ENCODE measurements around the gene TBC1D3B.

The TBC1D3B gene

DNA sequence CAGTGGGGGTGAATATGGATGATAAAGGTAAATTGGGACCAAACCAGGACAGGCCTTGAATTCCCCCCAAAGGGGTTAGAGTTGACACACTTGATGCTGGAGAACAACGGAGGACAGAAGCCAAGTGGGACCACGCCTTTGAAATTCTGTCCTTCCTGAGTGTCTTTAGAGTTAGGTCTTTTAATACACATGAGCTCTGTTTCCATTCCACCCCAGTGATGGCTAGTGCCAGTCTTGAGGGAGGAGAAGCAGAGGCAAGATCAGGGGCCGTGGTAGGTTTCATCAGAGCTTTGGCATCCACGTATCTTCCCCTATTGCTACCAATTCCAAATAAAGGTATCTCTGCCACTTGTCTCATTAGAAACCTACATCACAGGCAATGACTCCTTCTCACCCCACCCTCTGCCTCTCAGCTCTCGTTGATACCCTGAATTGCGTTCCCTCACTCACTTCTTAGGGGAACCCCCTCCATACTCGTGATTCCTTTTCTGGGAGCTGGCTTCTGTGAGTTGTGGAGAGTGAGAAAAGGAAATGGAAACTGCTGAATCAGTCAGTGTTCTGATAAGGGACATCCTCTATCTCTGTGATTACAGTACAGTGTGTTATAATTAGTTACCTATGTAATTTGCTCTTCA, 22.5 kb upstream of the TBC1D3B start:
- Histone ChIP-seq H4K20me1 (ENCODE audit: insufficient read depth, low read length) (no peaks in the 10 kb centered on the region), H3K9ac (ENCODE audit: low read length) (peak overlapping the region; percentile 80), H3K4me3 (ENCODE audit: low read length) (no peak overlapping the region), H3K79me2 (ENCODE audit: low read length) (no peaks in the 10 kb centered on the region), H3K9me3 (replicated peaks; ENCODE audit: insufficient read depth, low read length) (no peaks in the 10 kb centered on the region), H3K9me2 (replicated peaks; ENCODE audit: insufficient read depth, low read length) (no peaks in the 10 kb centered on the region), H3K27ac (ENCODE audit: low read length) (peak overlapping the region; percentile 84), H2AFZ (ENCODE audit: low read length) (no peak overlapping the region), H3F3A (ENCODE audit: insufficient read depth, low read length) (peaks cover 91% of the 10 kb centered on the region), H3K4me2 (ENCODE audit: low read depth, low read length) (peak overlapping the region; percentile 43), H3K4me1 (ENCODE audit: low read length) (peaks cover 85% of the 10 kb centered on the region), H3K27me3 (replicated peaks; ENCODE audit: insufficient read depth, low read length) (no peaks in the 10 kb centered on the region), H3K36me3 (replicated peaks; ENCODE audit: insufficient read depth, low read length) (no peaks in the 10 kb centered on the region)
- DNase-seq = peak; percentile 100
- TF ChIP-seq EZH2 (optimal IDR thresholded peaks at IDR 0.05; ENCODE audit: low read depth, low read length) (no peak), EZH2phosphoT487 (IDR thresholded peaks at IDR 0.05; ENCODE audit: low read length) (no peak)
- TF ChIP-seq, protein P1, sequence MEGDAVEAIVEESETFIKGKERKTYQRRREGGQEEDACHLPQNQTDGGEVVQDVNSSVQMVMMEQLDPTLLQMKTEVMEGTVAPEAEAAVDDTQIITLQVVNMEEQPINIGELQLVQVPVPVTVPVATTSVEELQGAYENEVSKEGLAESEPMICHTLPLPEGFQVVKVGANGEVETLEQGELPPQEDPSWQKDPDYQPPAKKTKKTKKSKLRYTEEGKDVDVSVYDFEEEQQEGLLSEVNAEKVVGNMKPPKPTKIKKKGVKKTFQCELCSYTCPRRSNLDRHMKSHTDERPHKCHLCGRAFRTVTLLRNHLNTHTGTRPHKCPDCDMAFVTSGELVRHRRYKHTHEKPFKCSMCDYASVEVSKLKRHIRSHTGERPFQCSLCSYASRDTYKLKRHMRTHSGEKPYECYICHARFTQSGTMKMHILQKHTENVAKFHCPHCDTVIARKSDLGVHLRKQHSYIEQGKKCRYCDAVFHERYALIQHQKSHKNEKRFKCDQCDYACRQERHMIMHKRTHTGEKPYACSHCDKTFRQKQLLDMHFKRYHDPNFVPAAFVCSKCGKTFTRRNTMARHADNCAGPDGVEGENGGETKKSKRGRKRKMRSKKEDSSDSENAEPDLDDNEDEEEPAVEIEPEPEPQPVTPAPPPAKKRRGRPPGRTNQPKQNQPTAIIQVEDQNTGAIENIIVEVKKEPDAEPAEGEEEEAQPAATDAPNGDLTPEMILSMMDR (IDR thresholded peaks at IDR 0.05; ENCODE audit: low read length) = no peak

DNA sequence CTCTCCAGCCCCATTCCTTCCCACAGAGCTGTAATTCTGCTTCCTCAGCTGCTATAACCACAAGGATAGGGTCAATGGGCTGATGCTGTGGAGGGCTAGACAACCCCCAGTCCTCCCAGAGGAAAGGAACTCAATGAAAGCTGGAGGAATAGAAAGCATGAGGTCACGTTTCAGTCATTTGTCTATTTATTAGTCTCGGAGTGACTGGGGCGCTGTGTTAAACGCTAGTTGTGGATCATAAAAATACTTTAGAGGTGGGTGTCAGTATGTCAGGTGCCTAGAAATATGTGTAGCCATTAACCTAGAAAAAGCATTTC, 20.9 kb upstream of the TBC1D3B start:
- Histone ChIP-seq H3K27me3 (replicated peaks; ENCODE audit: insufficient read depth, low read length) (no peaks in the 10 kb centered on the region), H3K9me2 (replicated peaks; ENCODE audit: insufficient read depth, low read length) (no peaks in the 10 kb centered on the region), H4K20me1 (ENCODE audit: insufficient read depth, low read length) (no peaks in the 10 kb centered on the region), H3K9ac (ENCODE audit: low read length) (peak overlapping the region; percentile 80), H3K27ac (ENCODE audit: low read length) (peak overlapping the region; percentile 84), H2AFZ (ENCODE audit: low read length) (no peak overlapping the region), H3K4me1 (ENCODE audit: low read length) (peaks cover 85% of the 10 kb centered on the region), H3K9me3 (replicated peaks; ENCODE audit: insufficient read depth, low read length) (no peaks in the 10 kb centered on the region), H3K79me2 (ENCODE audit: low read length) (no peaks in the 10 kb centered on the region), H3F3A (ENCODE audit: insufficient read depth, low read length) (peaks cover 91% of the 10 kb centered on the region), H3K4me3 (ENCODE audit: low read length) (peak overlapping the region; percentile 0; the same call in 1 of the 2 replicates), H3K4me2 (ENCODE audit: low read depth, low read length) (peak overlapping the region; percentile 43), H3K36me3 (replicated peaks; ENCODE audit: insufficient read depth, low read length) (no peaks in the 10 kb centered on the region)
- TF ChIP-seq, protein P1 (IDR thresholded peaks at IDR 0.05; ENCODE audit: low read length) = peak; percentile 9; the same call in 1 of the 2 replicates
- TF ChIP-seq EZH2phosphoT487 (IDR thresholded peaks at IDR 0.05; ENCODE audit: low read length) = no peak
- no peak for TF ChIP-seq EZH2 (optimal IDR thresholded peaks at IDR 0.05; ENCODE audit: low read depth, low read length)
- peak; percentile 83 for DNase-seq

DNA sequence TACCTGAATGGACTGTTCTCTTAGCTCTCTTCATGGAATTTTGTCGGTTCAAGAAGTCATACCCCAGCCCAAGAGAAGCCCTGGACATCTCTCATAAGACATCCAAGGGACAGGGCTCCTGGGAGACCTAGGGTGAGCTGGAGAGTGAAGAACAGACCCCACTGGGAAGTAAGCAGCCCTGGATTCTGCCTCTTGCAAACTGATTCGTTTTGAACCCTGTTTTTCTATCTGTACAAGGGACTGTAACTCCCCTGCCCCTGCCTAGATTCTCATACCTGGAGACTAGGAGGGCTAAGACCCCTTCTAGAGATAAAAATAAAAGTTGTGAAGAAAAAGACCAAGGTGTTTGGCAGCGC, 19.7 kb upstream of the TBC1D3B start:
- TF ChIP-seq, protein P1 (IDR thresholded peaks at IDR 0.05; ENCODE audit: low read length) = no peak
- TF ChIP-seq EZH2 (optimal IDR thresholded peaks at IDR 0.05; ENCODE audit: low read depth, low read length) = no peak
- no peak for TF ChIP-seq EZH2phosphoT487 (IDR thresholded peaks at IDR 0.05; ENCODE audit: low read length)
- H3K27ac ChIP-seq (ENCODE audit: low read length) = peak overlapping the region; percentile 84
- H3K9ac ChIP-seq (ENCODE audit: low read length) = peak overlapping the region; percentile 80
- H4K20me1 ChIP-seq (ENCODE audit: insufficient read depth, low read length) = no peaks in the 10 kb centered on the region
- H3K9me3 ChIP-seq (replicated peaks; ENCODE audit: insufficient read depth, low read length) = no peaks in the 10 kb centered on the region
- peaks cover 91% of the 10 kb centered on the region for H3F3A ChIP-seq (ENCODE audit: insufficient read depth, low read length)
- no peaks in the 10 kb centered on the region for H3K27me3 ChIP-seq (replicated peaks; ENCODE audit: insufficient read depth, low read length)
- H3K4me3 ChIP-seq (ENCODE audit: low read length) = peak overlapping the region; percentile 1; the same call in 1 of the 2 replicates
- H3K4me1 ChIP-seq (ENCODE audit: low read length) = peaks cover 85% of the 10 kb centered on the region
- H2AFZ ChIP-seq (ENCODE audit: low read length) = no peak overlapping the region
- no peaks in the 10 kb centered on the region for H3K9me2 ChIP-seq (replicated peaks; ENCODE audit: insufficient read depth, low read length)
- H3K79me2 ChIP-seq (ENCODE audit: low read length) = no peaks in the 10 kb centered on the region
- no peaks in the 10 kb centered on the region for H3K36me3 ChIP-seq (replicated peaks; ENCODE audit: insufficient read depth, low read length)
- peak; percentile 48 for DNase-seq
- H3K4me2 ChIP-seq (ENCODE audit: low read depth, low read length) = peak overlapping the region; percentile 43
